ENCODE measurements around the gene RPS6KA4.

RPS6KA4 gene

DNA sequence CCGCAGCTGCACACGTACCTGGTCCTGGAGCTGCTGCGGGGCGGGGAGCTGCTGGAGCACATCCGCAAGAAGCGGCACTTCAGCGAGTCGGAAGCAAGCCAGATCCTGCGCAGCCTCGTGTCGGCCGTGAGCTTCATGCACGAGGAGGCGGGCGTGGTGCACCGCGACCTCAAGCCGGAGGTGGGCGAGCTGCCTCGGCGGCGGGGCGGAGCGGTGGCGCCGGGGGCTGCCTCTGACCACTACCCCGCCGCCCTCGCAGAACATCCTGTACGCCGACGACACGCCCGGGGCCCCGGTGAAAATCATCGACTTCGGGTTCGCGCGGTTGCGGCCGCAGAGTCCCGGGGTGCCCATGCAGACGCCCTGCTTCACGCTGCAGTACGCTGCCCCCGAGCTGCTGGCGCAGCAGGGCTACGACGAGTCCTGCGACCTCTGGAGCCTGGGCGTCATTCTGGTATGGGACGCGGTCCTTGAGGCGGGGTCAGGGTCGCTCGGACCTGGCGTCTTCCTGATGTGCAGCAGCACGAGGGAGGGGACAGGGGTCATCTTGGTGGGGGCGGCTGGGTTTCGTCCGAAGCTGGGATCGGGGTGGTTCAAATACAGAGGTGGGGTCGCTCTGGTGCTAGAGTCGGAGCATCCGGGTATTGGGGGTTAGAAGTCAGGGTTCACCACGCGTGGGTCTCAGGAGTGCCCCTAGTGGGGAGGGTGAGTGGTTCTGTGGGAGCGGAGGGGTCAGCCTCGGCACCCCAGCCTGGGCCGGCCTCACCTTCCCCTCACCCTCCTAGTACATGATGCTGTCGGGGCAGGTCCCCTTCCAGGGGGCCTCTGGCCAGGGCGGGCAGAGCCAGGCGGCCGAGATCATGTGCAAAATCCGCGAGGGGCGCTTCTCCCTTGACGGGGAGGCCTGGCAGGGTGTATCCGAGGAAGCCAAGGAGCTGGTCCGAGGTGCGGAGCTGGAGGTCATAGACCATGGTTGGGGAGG is 10.8 kb downstream of the RPS6KA4 start:
- no peak for DNase-seq

GRCh38 chr11:64371201-64371600 is 12.2 kb downstream of the RPS6KA4 start:
- no peak for DNase-seq

DNA sequence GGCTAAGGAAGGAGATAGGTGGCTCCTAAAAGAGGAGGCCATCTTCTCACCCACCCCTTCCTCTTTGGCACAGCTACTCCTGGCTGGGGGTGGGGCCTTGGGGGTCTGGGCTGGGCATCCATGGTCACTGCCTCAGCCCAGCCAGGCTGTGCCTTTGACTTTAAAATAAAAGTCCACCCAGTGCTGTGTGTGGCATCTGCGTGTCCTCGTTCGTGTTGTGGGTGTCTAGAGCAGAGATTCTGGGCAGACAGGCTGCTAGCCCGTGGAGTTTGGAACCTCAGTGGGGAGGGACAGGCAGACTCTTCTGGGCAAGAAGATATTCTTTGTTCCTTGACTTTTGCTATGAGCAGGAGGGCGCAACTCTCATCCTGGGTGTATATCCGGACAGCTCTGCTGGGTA is 13.1 kb downstream of the RPS6KA4 start:
- no peak for DNase-seq

GRCh38 chr11:64372802-64373597 is 14.0 kb downstream of the RPS6KA4 start:
- DNase-seq, result no peak

DNA sequence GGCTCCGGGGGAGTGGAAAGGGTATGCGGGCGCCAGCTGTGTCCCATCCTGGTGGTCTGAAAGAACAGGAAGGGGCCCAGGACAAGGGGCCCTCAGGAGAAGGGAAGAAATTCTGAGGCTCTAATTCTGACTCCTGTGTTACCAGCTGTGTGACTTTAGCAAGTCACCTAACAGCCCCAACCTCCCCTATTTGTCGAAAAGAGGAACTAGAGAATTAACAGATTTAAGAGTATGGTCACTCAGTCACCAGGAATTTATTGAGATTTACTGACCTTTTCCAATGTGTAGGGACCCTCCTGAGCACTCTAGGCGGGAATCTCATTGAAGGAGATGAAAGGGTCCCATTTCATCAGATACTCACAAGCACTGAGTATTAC is 14.6 kb downstream of the RPS6KA4 start:
- no peak for DNase-seq

GRCh38 chr11:64376071-64376470 is 17.1 kb downstream of the RPS6KA4 start:
- DNase-seq, result no peak

- no peak for DNase-seq
Measured at GRCh38 chr11:64378335-64378880, 19.4 kb downstream of the RPS6KA4 start.

GRCh38 chr11:64379160-64379559 is 20.2 kb downstream of the RPS6KA4 start:
- DNase-seq, result no peak

DNA sequence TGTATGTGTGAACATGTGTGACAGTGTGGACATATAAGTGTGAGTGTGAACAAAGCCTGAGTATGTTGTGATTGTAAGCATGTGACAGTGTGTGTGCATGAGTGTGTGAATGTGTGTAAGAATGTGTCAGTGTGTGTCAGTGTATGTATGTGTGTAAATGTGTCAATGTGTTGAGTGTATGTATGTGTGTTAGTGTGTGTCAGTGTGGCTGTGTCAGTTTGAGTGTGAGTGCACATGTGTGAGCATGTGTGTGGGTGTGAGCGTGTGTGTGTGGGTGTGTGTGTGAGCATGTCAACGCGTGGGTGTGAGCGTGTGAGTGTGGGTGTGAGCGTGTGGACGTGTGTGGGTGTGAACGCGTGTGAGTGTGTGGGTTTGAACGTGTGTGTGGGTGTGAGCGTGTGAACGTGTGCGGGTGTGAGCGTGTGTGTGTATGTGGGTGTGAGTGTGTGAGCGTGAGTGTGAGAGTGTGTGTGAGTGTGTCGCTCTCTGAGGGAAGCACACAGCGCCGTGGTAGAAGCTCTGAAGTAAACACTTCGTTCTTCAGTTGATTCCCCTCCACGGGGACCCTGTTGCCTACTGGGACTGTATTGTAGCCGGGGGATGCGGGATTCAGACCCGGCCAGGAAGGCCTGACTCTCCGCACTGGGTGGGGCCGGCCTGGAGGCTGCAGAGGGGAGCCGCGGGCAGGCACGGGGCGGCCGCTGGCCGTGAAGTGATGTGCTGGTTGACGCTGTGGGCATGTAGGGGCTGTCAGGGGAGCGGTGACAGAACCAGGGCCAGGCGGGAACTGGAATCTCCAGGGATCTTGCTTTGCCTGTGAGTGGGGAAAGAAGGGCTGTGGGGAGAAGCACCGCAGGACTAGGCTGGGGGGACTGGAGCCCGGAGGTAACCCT is 21.1 kb downstream of the RPS6KA4 start:
- DNase-seq, result no peak

- DNase-seq, result no peak
Measured at GRCh38 chr11:64381350-64381749, 22.4 kb downstream of the RPS6KA4 start.

GRCh38 chr11:64382047-64382446 is 23.1 kb downstream of the RPS6KA4 start:
- DNase-seq, result no peak

GRCh38 chr11:64382586-64382985 is 23.6 kb downstream of the RPS6KA4 start:
- no peak for DNase-seq

- no peak for DNase-seq
Measured at GRCh38 chr11:64383580-64383979, 24.6 kb downstream of the RPS6KA4 start.

DNA sequence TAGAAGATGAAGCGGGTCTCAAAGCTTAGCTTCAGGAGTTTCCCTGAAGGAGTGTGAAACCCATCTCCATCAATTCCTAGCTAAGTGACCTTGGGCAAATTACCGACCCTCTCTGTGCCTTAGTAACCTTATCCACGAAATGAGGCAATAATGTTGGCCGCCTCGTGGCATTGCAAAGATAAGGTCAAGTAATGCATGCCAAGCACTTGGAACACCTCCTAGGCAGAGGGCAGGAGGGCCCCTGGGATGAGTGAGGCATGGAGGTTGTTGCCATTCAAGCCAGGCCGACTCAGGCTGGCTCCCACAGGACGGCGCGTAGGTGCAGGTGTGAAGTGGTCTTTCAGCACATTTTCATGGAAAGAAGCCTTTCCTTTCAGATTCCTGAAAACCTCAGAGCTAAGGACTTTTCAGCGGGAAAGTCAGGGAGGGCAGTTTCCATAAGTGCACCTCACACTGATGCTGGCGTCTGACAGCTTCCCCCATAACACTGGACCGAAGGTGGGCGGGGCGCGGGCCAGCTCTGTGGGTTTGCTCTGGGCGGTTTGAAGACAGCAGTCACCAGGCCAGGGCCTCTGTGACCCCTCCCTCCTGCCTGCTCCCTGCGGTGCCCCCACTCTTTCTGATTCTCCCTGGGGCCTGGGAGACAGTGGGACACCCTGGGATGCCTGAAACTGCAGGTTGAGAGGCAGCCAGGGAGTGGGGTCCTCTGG is 25.2 kb downstream of the RPS6KA4 start:
- DNase-seq, result no peak

- peak; percentile 5 for DNase-seq
Measured at GRCh38 chr11:64384981-64385944, 26.3 kb downstream of the RPS6KA4 start.

DNA sequence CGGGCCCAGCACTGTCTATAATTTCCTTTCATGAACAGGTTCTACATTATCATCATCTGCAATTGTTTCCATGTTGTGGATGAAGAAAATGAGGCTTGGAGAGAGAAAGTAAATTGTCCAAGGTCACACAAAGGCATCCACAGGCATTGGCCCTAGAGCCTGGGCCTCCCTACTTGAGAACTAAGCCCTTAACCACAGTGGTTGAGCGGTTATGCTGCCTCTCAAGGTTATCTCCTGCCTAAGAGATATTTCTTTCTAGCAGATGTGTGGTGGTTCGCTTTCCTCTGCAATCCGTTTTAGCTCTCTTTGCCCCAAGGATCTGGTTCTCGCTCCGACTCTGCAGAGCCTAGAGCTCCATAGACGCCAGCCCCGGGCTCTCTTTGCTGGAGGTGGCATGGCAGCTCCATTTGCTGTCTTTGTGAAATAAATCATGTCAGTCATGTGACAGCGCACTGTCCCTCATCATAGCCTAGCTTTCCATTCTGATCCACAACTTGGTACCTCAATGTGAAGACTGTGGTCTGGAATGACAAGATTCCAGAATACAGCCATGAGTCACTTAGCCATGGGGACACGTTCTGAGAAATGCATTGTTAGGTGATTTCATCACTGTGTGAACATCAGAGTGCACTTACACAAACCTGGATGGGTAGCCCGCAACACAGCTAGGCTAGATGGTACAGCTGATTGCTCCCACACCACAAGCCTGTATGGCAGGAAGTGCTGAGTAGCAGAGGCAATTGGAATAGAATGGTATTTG is 27.2 kb downstream of the RPS6KA4 start:
- DNase-seq, result no peak

- DNase-seq, result no peak
Measured at GRCh38 chr11:64387916-64388315, 29.0 kb downstream of the RPS6KA4 start.

- no peak for DNase-seq
Measured at GRCh38 chr11:64388894-64389293, 29.9 kb downstream of the RPS6KA4 start.

- DNase-seq, result no peak
Measured at GRCh38 chr11:64389851-64390250, 30.9 kb downstream of the RPS6KA4 start.

GRCh38 chr11:64390558-64390957 is 31.6 kb downstream of the RPS6KA4 start:
- no peak for DNase-seq

Measured in CD4-positive, alpha-beta T cell treated with Interleukin-4 for 4 hours (primary cell).